ENCODE measurements around the gene TRAF1.

The TRAF1 gene

DNA sequence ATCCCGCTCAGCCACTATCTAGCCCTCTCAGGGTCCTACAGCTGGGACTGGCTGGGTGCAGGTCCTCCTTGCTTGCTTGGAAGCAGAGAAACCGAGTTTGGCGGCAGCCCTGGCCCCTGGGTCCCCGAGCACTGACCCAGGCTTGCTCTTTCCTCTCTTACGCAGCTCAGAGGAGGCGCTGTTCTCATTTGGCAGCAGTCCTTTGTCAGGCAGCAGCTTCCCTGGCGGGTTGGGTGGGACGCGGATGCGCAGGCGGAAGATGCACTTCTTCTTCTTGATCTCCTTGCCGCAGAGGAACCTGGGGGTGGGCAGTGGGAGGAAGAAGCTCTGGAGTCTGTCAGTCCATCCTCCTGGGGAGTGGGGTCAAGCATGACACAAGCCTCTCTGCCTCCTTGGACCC is 64.1 kb downstream of the TRAF1 start:
- H3K27ac ChIP-seq (ENCODE audit: low read depth, low read length): no peak overlapping the region
- H3K4me3 ChIP-seq (ENCODE audit: low read length): no peak overlapping the region
- no peaks in the 10 kb centered on the region for H3K4me1 ChIP-seq (ENCODE audit: control insufficient read depth, insufficient read depth, low read length)
- no peaks in the 10 kb centered on the region for H3K27me3 ChIP-seq (ENCODE audit: control insufficient read depth, insufficient read depth, low read length)
- no peak overlapping the region for H3K9ac ChIP-seq (ENCODE audit: low read length)
- peaks cover 39% of the 10 kb centered on the region for H3K36me3 ChIP-seq (ENCODE audit: control insufficient read depth, insufficient read depth, low read length)

- Histone ChIP-seq H3K4me3 (ENCODE audit: low read length) (no peak overlapping the region), H3K27me3 (ENCODE audit: control insufficient read depth, insufficient read depth, low read length) (no peaks in the 10 kb centered on the region), H3K4me1 (ENCODE audit: control insufficient read depth, insufficient read depth, low read length) (no peaks in the 10 kb centered on the region), H3K36me3 (ENCODE audit: control insufficient read depth, insufficient read depth, low read length) (peaks cover 40% of the 10 kb centered on the region), H3K27ac (ENCODE audit: low read depth, low read length) (no peak overlapping the region), H3K9ac (ENCODE audit: low read length) (no peak overlapping the region)
Observed at GRCh38 chr9:120861935-120862334, 64.7 kb downstream of the TRAF1 start.

- Histone ChIP-seq H3K27ac (ENCODE audit: low read depth, low read length) (no peak overlapping the region), H3K4me3 (ENCODE audit: low read length) (no peak overlapping the region), H3K27me3 (ENCODE audit: control insufficient read depth, insufficient read depth, low read length) (no peaks in the 10 kb centered on the region), H3K36me3 (ENCODE audit: control insufficient read depth, insufficient read depth, low read length) (peaks cover 34% of the 10 kb centered on the region), H3K4me1 (ENCODE audit: control insufficient read depth, insufficient read depth, low read length) (no peaks in the 10 kb centered on the region), H3K9ac (ENCODE audit: low read length) (no peak overlapping the region)
Observed at GRCh38 chr9:120860083-120860482, 66.5 kb downstream of the TRAF1 start.

GRCh38 chr9:120859361-120859760 is 67.2 kb downstream of the TRAF1 start:
- peaks cover 34% of the 10 kb centered on the region for H3K36me3 ChIP-seq (ENCODE audit: control insufficient read depth, insufficient read depth, low read length)

GRCh38 chr9:120857902-120858301 is 68.7 kb downstream of the TRAF1 start:
- Histone ChIP-seq H3K4me3 (ENCODE audit: low read length) (no peak overlapping the region), H3K4me1 (ENCODE audit: control insufficient read depth, insufficient read depth, low read length) (no peaks in the 10 kb centered on the region), H3K27me3 (ENCODE audit: control insufficient read depth, insufficient read depth, low read length) (no peaks in the 10 kb centered on the region), H3K36me3 (ENCODE audit: control insufficient read depth, insufficient read depth, low read length) (peaks cover 31% of the 10 kb centered on the region), H3K9ac (ENCODE audit: low read length) (no peak overlapping the region), H3K27ac (ENCODE audit: low read depth, low read length) (no peak overlapping the region)

More at GRCh38 chr9:120859361-120859760, 67.2 kb downstream of the TRAF1 start:
- Histone ChIP-seq H3K27ac (ENCODE audit: low read depth, low read length) (no peak overlapping the region), H3K27me3 (ENCODE audit: control insufficient read depth, insufficient read depth, low read length) (no peaks in the 10 kb centered on the region), H3K4me1 (ENCODE audit: control insufficient read depth, insufficient read depth, low read length) (no peaks in the 10 kb centered on the region), H3K9ac (ENCODE audit: low read length) (no peak overlapping the region), H3K4me3 (ENCODE audit: low read length) (no peak overlapping the region)

GRCh38 chr9:120857481-120857880 is 69.1 kb downstream of the TRAF1 start:
- Histone ChIP-seq H3K4me1 (ENCODE audit: control insufficient read depth, insufficient read depth, low read length) (no peaks in the 10 kb centered on the region), H3K36me3 (ENCODE audit: control insufficient read depth, insufficient read depth, low read length) (peaks cover 28% of the 10 kb centered on the region), H3K27ac (ENCODE audit: low read depth, low read length) (no peak overlapping the region), H3K4me3 (ENCODE audit: low read length) (no peak overlapping the region), H3K27me3 (ENCODE audit: control insufficient read depth, insufficient read depth, low read length) (no peaks in the 10 kb centered on the region), H3K9ac (ENCODE audit: low read length) (no peak overlapping the region)

- no peak overlapping the region for H3K27ac ChIP-seq (ENCODE audit: low read depth, low read length)
- H3K4me1 ChIP-seq (ENCODE audit: control insufficient read depth, insufficient read depth, low read length): no peaks in the 10 kb centered on the region
- H3K36me3 ChIP-seq (ENCODE audit: control insufficient read depth, insufficient read depth, low read length): peaks cover 24% of the 10 kb centered on the region
- H3K27me3 ChIP-seq (ENCODE audit: control insufficient read depth, insufficient read depth, low read length): no peaks in the 10 kb centered on the region
- H3K9ac ChIP-seq (ENCODE audit: low read length): no peak overlapping the region
- no peak overlapping the region for H3K4me3 ChIP-seq (ENCODE audit: low read length)
Observed at GRCh38 chr9:120856700-120857099, 69.9 kb downstream of the TRAF1 start.

DNA sequence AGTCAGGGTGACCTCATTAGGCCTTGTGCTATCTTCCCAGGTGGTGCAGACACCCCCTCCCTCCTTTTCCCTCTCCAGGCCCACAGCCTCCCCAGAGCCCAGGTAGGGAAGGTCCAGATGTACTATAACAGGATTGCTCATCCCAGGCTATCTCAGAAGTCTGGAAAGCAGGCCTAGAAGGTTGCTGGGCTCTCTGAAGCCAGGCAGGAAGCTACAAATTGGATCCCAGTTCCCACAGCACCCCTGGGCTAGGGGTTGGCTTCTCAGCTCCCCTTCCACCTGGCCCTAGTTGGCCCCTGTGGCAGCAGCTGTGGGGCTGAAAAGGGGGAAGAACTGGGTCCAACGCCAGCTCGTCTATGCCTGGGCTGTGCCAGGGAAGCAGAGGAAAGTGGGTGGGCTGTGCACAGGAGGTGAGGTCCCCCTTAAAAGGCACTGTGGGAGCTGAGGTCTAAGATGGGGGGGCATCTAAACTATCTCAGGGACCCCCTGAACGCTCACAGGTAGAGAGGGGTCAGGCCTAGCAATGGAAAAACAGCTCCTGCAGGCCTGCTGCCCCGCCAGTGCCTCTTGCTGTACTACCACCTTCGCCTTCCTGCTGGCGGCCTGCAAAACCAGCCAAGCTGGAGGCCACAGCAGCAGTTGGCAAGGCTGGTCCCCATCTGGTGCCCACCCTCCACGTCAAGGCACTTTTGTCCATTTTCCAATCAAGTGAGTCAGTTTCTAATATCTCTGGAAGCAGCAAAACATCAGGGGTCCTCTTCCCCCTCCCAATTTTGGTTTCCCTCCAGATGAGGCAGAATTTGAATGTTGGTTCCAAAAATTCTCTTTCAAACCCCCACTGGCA is 70.5 kb downstream of the TRAF1 start:
- H3K4me1 ChIP-seq (ENCODE audit: control insufficient read depth, insufficient read depth, low read length): no peaks in the 10 kb centered on the region
- no peak overlapping the region for H3K4me3 ChIP-seq (ENCODE audit: low read length)
- H3K27me3 ChIP-seq (ENCODE audit: control insufficient read depth, insufficient read depth, low read length): no peaks in the 10 kb centered on the region
- no peak overlapping the region for H3K9ac ChIP-seq (ENCODE audit: low read length)
- H3K36me3 ChIP-seq (ENCODE audit: control insufficient read depth, insufficient read depth, low read length): peaks cover 20% of the 10 kb centered on the region
- no peak overlapping the region for H3K27ac ChIP-seq (ENCODE audit: low read depth, low read length)

- H3K36me3 ChIP-seq (ENCODE audit: control insufficient read depth, insufficient read depth, low read length): peaks cover 9% of the 10 kb centered on the region
- no peaks in the 10 kb centered on the region for H3K4me1 ChIP-seq (ENCODE audit: control insufficient read depth, insufficient read depth, low read length)
- no peaks in the 10 kb centered on the region for H3K27me3 ChIP-seq (ENCODE audit: control insufficient read depth, insufficient read depth, low read length)
- no peak overlapping the region for H3K27ac ChIP-seq (ENCODE audit: low read depth, low read length)
- H3K9ac ChIP-seq (ENCODE audit: low read length): no peak overlapping the region
- no peak overlapping the region for H3K4me3 ChIP-seq (ENCODE audit: low read length)
Observed at GRCh38 chr9:120854596-120855327, 71.8 kb downstream of the TRAF1 start.

GRCh38 chr9:120853198-120853597 is 73.4 kb downstream of the TRAF1 start:
- Histone ChIP-seq H3K4me1 (ENCODE audit: control insufficient read depth, insufficient read depth, low read length) (no peaks in the 10 kb centered on the region), H3K4me3 (ENCODE audit: low read length) (no peak overlapping the region), H3K27ac (ENCODE audit: low read depth, low read length) (no peak overlapping the region), H3K36me3 (ENCODE audit: control insufficient read depth, insufficient read depth, low read length) (peaks cover 6% of the 10 kb centered on the region), H3K27me3 (ENCODE audit: control insufficient read depth, insufficient read depth, low read length) (no peaks in the 10 kb centered on the region), H3K9ac (ENCODE audit: low read length) (no peak overlapping the region)

Measured in rectal smooth muscle tissue (tissue), 1 donor.